Choroid plexus epithelial cell (primary cell): ENCODE data around the gene ARL9.

Experiments used
- DNase-seq: peaks from one replicate; pipeline ENCODE4 v3.0.0-alpha.2; 2010; ENCODE audit warnings: low read depth
- H3K4me3 ChIP-seq: 2 replicates; pipeline ENCODE4 v1.5.1; 2011; ENCODE audit warnings: low read depth, mild to moderate bottlenecking, control low read depth, low read length, moderate library complexity
- TF ChIP-seq, protein P1 (sequence below): conservative IDR thresholded peaks from 2 replicates; pipeline ENCODE4 v1.5.1; 2011; ENCODE audit warnings: low read depth, mild to moderate bottlenecking, control low read depth, inconsistent platforms, low read length, moderate library complexity

The ARL9 gene

DNA sequence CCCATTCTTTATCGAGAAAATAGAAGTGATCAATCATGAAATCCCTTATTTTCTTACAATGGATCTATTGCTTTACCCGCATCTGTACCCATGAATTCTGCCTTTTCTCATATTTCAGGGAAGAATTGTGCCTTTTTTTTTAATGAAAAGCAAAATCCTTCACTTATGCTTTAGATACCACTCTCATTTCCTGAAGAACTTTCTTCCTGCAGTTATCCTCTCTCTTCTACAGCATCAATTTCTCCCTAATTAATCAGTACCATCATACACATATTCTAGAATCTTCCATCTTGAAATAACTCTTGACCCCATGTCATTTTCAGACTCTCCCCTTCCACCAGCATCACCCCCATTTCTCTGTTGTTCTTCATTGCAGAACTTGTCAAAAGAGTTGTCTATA lies 26.6 kb downstream of the ARL9 start:
- TF ChIP-seq, protein P1, sequence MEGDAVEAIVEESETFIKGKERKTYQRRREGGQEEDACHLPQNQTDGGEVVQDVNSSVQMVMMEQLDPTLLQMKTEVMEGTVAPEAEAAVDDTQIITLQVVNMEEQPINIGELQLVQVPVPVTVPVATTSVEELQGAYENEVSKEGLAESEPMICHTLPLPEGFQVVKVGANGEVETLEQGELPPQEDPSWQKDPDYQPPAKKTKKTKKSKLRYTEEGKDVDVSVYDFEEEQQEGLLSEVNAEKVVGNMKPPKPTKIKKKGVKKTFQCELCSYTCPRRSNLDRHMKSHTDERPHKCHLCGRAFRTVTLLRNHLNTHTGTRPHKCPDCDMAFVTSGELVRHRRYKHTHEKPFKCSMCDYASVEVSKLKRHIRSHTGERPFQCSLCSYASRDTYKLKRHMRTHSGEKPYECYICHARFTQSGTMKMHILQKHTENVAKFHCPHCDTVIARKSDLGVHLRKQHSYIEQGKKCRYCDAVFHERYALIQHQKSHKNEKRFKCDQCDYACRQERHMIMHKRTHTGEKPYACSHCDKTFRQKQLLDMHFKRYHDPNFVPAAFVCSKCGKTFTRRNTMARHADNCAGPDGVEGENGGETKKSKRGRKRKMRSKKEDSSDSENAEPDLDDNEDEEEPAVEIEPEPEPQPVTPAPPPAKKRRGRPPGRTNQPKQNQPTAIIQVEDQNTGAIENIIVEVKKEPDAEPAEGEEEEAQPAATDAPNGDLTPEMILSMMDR, result no peak
- no peak overlapping the region for H3K4me3 ChIP-seq
- DNase-seq, result no peak

GRCh38 chr4:56535915-56536314 lies 30.3 kb downstream of the ARL9 start:
- no peak for DNase-seq
- no peak overlapping the region for H3K4me3 ChIP-seq
- TF ChIP-seq, protein P1, result no peak

GRCh38 chr4:56537147-56537546 lies 31.6 kb downstream of the ARL9 start:
- H3K4me3 ChIP-seq, result no peak overlapping the region
- DNase-seq, result no peak
- TF ChIP-seq, protein P1, result no peak

- TF ChIP-seq, protein P1, result no peak
- DNase-seq, result no peak
- H3K4me3 ChIP-seq, result no peak overlapping the region
Observed at GRCh38 chr4:56540826-56541225, 35.2 kb downstream of the ARL9 start.

- DNase-seq, result peak; percentile 85
- peak overlapping the region; percentile 46 for H3K4me3 ChIP-seq
- TF ChIP-seq, protein P1, result peak; percentile 82
Observed at GRCh38 chr4:56544573-56545131, 39.1 kb downstream of the ARL9 start.

GRCh38 chr4:56550642-56551041 lies 45.1 kb downstream of the ARL9 start:
- TF ChIP-seq, protein P1, result no peak
- DNase-seq, result no peak
- H3K4me3 ChIP-seq, result no peak overlapping the region

DNA sequence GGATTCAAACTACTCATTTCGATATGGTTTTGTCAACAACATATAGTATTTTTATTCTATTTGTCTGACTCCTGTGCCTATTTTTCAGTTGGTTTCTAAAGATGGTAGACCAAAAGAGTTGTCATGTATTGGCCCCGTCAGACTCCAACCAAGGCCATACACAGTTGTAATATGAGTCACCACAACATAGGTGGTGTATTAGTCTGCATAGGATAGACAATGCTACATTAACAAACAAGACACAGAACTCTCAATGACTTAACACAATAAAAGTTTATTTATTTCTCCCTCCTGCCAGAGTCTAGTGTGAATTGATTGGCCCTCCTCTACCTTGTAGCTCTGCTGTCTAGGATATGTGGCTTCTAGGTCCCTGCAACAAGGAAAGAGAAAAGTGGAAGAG lies 45.9 kb downstream of the ARL9 start:
- H3K4me3 ChIP-seq, result no peak overlapping the region
- no peak for DNase-seq

More for the DNA sequence above, 45.9 kb downstream of the ARL9 start:
- TF ChIP-seq, protein P1, result no peak
